BJ (cell line): ENCODE results near the gene NIPAL3. TPM values are rescaled to one million over a fixed set of nuclear protein-coding genes. Genes with fewer than 3 reads are reported as not detected.

ENCODE experiments used
- CTCF ChIA-PET: fragments of 350-600 bp; formaldehyde crosslinking; extraction: SDS; loops from one replicate; lab custom pipeline; 2021; ENCODE audit warnings: antibody characterized with exemption, inconsistent platforms; lab: Yijun Ruan, JAX
- POLR2A ChIA-PET: fragments of 300-600 bp; sonication (Branson Sonifier 250); formaldehyde crosslinking; extraction: SDS; loops from one replicate; lab custom pipeline; 2021; ENCODE audit warnings: antibody characterized with exemption; lab: Charles Lee
- DNase-seq: peaks from one replicate; pipeline ENCODE4 v3.0.0-alpha.2; 2011; ENCODE audit warnings: low read depth
- H3K27me3 ChIP-seq: 2 replicates; pipeline ENCODE4 v1.6.0; 2011; ENCODE audit warnings: low read length; ENCODE audit not compliant: control insufficient read depth, insufficient read depth
- H3K36me3 ChIP-seq: 2 replicates; pipeline ENCODE4 v1.5.1; 2011; ENCODE audit warnings: low read length; ENCODE audit not compliant: control insufficient read depth, insufficient read depth
- H3K4me3 ChIP-seq: 2 replicates; pipeline ENCODE4 v1.5.1; 2011; ENCODE audit warnings: low read depth, mild to moderate bottlenecking, control low read depth, low read length
- polyA plus RNA-seq: library from polyadenylated mRNA; depleted of rRNA; stranded (reverse); fragments of >200 nt; gene quantifications from 2 replicates; pipeline ENCODE4 v1.2.3, GENCODE V29; 2011
- TF ChIP-seq, protein P1 (sequence below): IDR thresholded peaks from 2 replicates; pipeline ENCODE4 v1.5.1; 2011; ENCODE audit warnings: low read depth, mild to moderate bottlenecking, control low read depth, inconsistent platforms, low read length, moderate library complexity; ENCODE audit not compliant: insufficient read depth

NIPAL3 gene
- polyA plus RNA-seq, 1 experiment = 74.5 TPM

DNA sequence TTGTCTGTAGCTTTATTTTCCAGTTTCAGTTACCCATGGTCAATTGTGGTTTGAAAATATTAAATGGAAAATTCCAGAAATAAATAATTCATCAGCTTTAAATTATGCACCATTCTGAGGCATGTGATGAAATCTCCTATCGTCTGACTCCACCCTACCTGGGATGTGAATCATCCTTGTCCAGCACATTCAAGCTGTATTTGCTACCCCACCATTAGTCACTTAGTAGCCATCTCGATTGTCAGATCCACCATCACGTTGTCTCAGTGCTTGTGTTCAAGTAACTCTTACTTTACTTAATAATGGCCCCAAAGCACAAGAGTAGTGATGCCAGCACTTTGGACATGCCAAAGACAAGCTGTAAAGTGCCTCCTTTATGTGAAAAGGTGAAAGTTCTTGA, 6.1 kb upstream of the NIPAL3 start:
- CTCF ChIA-PET = interaction anchor here (0.7 to 2.3 kb wide), 7 partner anchors 17 to 226 kb away, joined by 3 to 19 read pairs (median 5); no protein-coding TSS in a partner anchor
- TF ChIP-seq, protein P1, sequence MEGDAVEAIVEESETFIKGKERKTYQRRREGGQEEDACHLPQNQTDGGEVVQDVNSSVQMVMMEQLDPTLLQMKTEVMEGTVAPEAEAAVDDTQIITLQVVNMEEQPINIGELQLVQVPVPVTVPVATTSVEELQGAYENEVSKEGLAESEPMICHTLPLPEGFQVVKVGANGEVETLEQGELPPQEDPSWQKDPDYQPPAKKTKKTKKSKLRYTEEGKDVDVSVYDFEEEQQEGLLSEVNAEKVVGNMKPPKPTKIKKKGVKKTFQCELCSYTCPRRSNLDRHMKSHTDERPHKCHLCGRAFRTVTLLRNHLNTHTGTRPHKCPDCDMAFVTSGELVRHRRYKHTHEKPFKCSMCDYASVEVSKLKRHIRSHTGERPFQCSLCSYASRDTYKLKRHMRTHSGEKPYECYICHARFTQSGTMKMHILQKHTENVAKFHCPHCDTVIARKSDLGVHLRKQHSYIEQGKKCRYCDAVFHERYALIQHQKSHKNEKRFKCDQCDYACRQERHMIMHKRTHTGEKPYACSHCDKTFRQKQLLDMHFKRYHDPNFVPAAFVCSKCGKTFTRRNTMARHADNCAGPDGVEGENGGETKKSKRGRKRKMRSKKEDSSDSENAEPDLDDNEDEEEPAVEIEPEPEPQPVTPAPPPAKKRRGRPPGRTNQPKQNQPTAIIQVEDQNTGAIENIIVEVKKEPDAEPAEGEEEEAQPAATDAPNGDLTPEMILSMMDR = no peak
- POLR2A ChIA-PET = interaction anchor here (0.5 to 1.1 kb wide), 2 partner anchors 15 to 664 kb away, joined by 3 to 4 read pairs; no protein-coding TSS in a partner anchor

DNA sequence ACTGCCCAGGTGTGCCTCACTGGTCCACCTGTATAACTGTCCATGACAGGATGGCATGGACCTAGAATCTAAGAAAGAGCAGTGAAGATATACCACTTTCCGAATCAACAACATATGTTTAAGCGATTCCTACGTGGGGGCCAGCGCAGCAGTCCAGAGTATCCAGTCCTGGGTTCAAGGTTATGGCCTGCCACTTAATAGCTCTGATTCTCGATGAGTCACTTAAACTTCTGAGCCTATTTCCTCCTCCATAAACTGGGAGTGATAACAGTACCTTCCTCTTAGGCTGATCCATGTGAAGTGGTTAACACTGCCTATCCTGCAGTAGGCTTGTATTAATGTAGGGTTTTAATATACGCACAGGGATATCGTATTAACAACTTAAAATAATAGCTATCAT, 4.9 kb upstream of the NIPAL3 start:
- CTCF ChIA-PET = interaction anchor here (0.8 to 2.3 kb wide), 4 partner anchors 19 to 209 kb away, joined by 3 to 19 read pairs (median 8); no protein-coding TSS in a partner anchor
- no peaks in the 10 kb centered on the region for H3K27me3 ChIP-seq
- DNase-seq = no peak
- H3K36me3 ChIP-seq = no peaks in the 10 kb centered on the region
- H3K4me3 ChIP-seq = no peak overlapping the region
- POLR2A ChIA-PET = no interaction called here
- TF ChIP-seq, protein P1 = no peak

More for the DNA sequence above, 6.1 kb upstream of the NIPAL3 start:
- Histone ChIP-seq H3K36me3 (no peaks in the 10 kb centered on the region), H3K4me3 (no peak overlapping the region), H3K27me3 (no peaks in the 10 kb centered on the region)
- peak; percentile 69 for DNase-seq

DNA sequence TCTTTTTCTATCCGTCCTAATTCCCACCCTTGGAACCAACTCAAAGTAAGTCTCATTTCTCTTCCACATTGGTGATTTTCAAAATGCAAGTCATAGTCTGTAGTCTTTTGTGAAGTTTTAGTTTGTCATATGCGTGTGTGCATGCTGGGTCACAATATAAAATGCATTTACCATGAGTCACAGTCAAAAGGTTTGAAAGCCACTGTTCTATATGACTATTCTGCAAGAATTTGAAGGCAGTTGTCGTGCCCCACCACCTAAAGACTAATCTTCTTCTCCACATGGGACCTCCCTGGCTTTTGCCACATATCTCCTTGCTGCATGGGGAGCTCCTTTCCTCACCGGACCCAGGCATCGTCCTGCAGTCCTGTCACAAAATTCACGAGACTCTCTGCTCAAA, 3.6 kb upstream of the NIPAL3 start:
- no peak for DNase-seq

DNA sequence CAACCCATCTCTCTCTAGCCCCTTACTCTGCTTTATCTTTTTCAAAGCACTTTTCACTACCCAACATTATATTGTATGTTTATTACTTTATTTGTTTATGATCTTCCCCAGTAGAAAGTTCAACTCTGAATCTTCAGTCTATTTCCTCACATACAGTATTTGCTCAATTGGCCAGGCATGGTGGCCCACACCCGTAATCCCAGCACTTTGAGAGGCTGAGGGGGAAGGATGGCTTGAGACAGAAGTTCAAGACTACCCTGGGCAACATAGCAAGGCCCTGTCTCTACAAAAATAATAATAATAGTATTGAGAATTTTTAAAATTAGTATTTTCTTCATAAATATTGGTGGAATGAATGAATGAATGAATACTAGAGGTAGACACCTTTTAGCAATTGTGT, 3.2 kb upstream of the NIPAL3 start:
- no peak for DNase-seq
- TF ChIP-seq, protein P1 = no peak
- Histone ChIP-seq H3K27me3 (no peaks in the 10 kb centered on the region), H3K36me3 (no peaks in the 10 kb centered on the region), H3K4me3 (no peak overlapping the region)
- CTCF ChIA-PET = interaction anchor here (1.2 kb wide), 1 partner anchor 19 kb away, joined by 3 read pairs; no protein-coding TSS in a partner anchor
- POLR2A ChIA-PET = no interaction called here

More for the DNA sequence above, 3.6 kb upstream of the NIPAL3 start:
- TF ChIP-seq, protein P1 = no peak
- ChIA-PET CTCF (interaction anchor here (0.7 to 1.2 kb wide), 3 partner anchors 18 to 63 kb away, joined by 3 to 4 read pairs (median 4); no protein-coding TSS in a partner anchor), POLR2A (no interaction called here)
- Histone ChIP-seq H3K4me3 (no peak overlapping the region), H3K36me3 (no peaks in the 10 kb centered on the region), H3K27me3 (no peaks in the 10 kb centered on the region)

DNA sequence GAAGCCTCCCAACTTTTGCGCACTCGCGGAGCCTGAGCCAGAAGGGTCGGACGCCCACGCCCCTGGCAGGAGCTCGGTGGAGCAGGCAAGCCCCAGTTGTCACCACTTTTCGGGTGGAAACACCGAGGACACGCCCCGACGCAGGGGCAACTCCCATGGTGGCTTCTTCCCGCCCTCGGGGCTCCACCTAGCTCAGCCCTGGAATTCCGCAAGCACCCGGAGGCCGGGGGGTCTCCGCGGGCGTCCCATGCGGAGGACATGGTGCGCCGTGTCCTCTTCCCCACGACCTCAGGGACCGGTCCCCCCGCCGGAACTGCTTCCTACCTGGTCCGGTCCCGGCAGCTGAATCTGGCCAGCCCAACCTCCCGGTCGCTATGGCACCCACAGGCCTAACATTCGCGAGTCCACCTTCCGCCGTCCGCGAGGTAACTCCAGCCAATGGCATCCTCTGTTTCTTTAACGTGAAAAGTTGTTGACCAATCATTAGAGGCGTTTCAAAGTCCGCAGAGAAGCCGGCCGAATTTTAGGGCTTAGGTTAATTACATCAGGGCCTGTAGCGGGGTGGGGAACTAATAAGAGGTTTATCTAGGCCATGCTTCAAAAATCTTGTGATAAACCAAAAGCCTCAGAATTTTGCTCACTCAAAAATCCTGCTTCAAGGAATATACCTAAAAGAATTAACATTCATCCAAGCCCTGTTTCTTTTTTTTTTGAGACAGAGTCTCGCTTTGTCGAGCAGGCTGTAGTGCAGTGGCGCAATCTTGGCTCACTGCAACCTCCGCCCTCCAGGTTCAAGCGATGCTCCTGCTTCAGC, 2.0 kb upstream of the NIPAL3 start, which contains the start of gene STPG1:
STPG1 (minus strand) TSS at position 433 of the 814 bp plus-strand sequence. CDS start 12,394 bp downstream, outside the sequence.
- Histone ChIP-seq H3K4me3 (peak within 1 kb of the TSS; percentile 62), H3K36me3 (no peaks in the 10 kb centered on the region), H3K27me3 (no peaks in the 10 kb centered on the region)
- ChIA-PET POLR2A (no interaction called here), CTCF (interaction anchor here (0.6 to 1.2 kb wide), 4 partner anchors 22 to 216 kb away, joined by 3 to 5 read pairs (median 4); no protein-coding TSS in a partner anchor)
- TF ChIP-seq, protein P1 = no peak
- DNase-seq = peak; percentile 59
